IMR-90 (cell line): Measurements from ENCODE around the gene PSMD1. TPM values are rescaled to one million over a fixed set of nuclear protein-coding genes. Genes with fewer than 3 reads are reported as not detected.

ENCODE experiments used
- ATAC-seq: fragments of 200-7000 bp; cut with Tn5 transposase; 2 replicates; pipeline ENCODE4 v1.9.1; 2020; ENCODE audit warnings: low read depth, mild to moderate bottlenecking, moderate library complexity
- BruUV-seq: library from RNA; stranded (reverse); fragments of 400-500 nt; replicated peaks from 2 replicates; lab custom pipeline; 2021; lab: Mats Ljungman, UMichigan
- CTCF ChIA-PET: fragments of 300-600 bp; formaldehyde crosslinking; extraction: SDS; loops from one replicate; lab custom pipeline; 2021; ENCODE audit warnings: antibody characterized with exemption; lab: Yijun Ruan, JAX
- POLR2A ChIA-PET: fragments of 300-600 bp; sonication (Branson Sonifier 250); formaldehyde crosslinking; loops from one replicate; lab custom pipeline; 2022; ENCODE audit warnings: antibody characterized with exemption; ENCODE audit not compliant: unreplicated experiment; lab: Charles Lee
- DNase-seq: peaks from one replicate; pipeline ENCODE4 v3.0.0; 2013
- H2AFZ ChIP-seq: replicated peaks from 2 replicates; pipeline ENCODE3; 2013; ENCODE audit warnings: low read length, mild to moderate bottlenecking; ENCODE audit not compliant: poor library complexity
- H2AK5ac ChIP-seq: 2 replicates; pipeline ENCODE4 v1.6.1; 2013; ENCODE audit warnings: low read depth, low read length, inconsistent platforms
- H2AK9ac ChIP-seq: replicated peaks from 2 replicates; pipeline ENCODE3; 2013; ENCODE audit warnings: mild to moderate bottlenecking, low read depth, low read length, moderate library complexity; ENCODE audit not compliant: poor library complexity
- H2BK120ac ChIP-seq: 2 replicates; pipeline ENCODE4 v1.6.1; 2013; ENCODE audit warnings: low read depth, low read length, inconsistent platforms
- H2BK15ac ChIP-seq: 3 replicates; pipeline ENCODE4 v1.6.1; 2013; ENCODE audit warnings: low read depth, low read length, inconsistent platforms
- H2BK20ac ChIP-seq: 2 replicates; pipeline ENCODE4 v1.6.1; 2013; ENCODE audit warnings: low read depth, mild to moderate bottlenecking, inconsistent platforms, low read length, moderate library complexity
- H2BK5ac ChIP-seq: 2 replicates; pipeline ENCODE4 v1.6.1; 2013; ENCODE audit warnings: mild to moderate bottlenecking, low read depth, low read length, inconsistent platforms; ENCODE audit not compliant: poor library complexity, severe bottlenecking
- H3K14ac ChIP-seq: replicated peaks from 2 replicates; pipeline ENCODE4 v1.6.1; 2013; ENCODE audit warnings: low read depth, low read length, inconsistent platforms
- H3K18ac ChIP-seq: 2 replicates; pipeline ENCODE4 v1.6.1; 2013; ENCODE audit warnings: low read depth, low read length, control low read depth
- H3K23ac ChIP-seq: 2 replicates; pipeline ENCODE4 v1.6.1; 2013; ENCODE audit warnings: low read depth, low read length, inconsistent platforms
- H3K27ac ChIP-seq: 2 replicates; pipeline ENCODE4 v1.5.1; 2013; ENCODE audit warnings: mild to moderate bottlenecking, control low read depth, low read length; ENCODE audit not compliant: insufficient read depth
- H3K27me3 ChIP-seq: 2 replicates; pipeline ENCODE4 v1.6.1; 2013; ENCODE audit warnings: low read length; ENCODE audit not compliant: control insufficient read depth, insufficient read depth
- H3K36me3 ChIP-seq: 2 replicates; pipeline ENCODE4 v1.6.1; 2013; ENCODE audit warnings: low read length, mixed read lengths; ENCODE audit not compliant: control insufficient read depth, insufficient read depth
- H3K4ac ChIP-seq: 2 replicates; pipeline ENCODE4 v1.6.1; 2013; ENCODE audit warnings: low read depth, low read length, inconsistent platforms
- H3K4me1 ChIP-seq: 2 replicates; pipeline ENCODE4 v1.6.1; 2013; ENCODE audit warnings: low read length, mixed read lengths; ENCODE audit not compliant: control insufficient read depth, insufficient read depth
- H3K4me2 ChIP-seq: 2 replicates; pipeline ENCODE4 v1.6.1; 2013; ENCODE audit warnings: low read depth, mild to moderate bottlenecking, control low read depth, low read length, moderate library complexity
- H3K4me3 ChIP-seq: 2 replicates; pipeline ENCODE4 v1.5.1; 2013; ENCODE audit warnings: low read depth, mild to moderate bottlenecking, control low read depth, low read length, moderate library complexity; ENCODE audit not compliant: insufficient read depth
- H3K56ac ChIP-seq: 2 replicates; pipeline ENCODE4 v1.6.1; 2013; ENCODE audit warnings: low read length, inconsistent platforms; ENCODE audit not compliant: insufficient read depth; ENCODE audit errors: extremely low read depth
- H3K79me1 ChIP-seq, 2 experiments: 2 replicates each; pipeline ENCODE4 v1.6.1; 2013; ENCODE audit warnings: low read length in 2 of 2, inconsistent platforms in 1 of 2, low read depth in 1 of 2
- H3K9ac ChIP-seq: 2 replicates; pipeline ENCODE4 v1.6.1; 2013; ENCODE audit warnings: low read depth, low read length, control low read depth
- H3K9me1 ChIP-seq: 2 replicates; pipeline ENCODE4 v1.6.1; 2013; ENCODE audit warnings: low read length, inconsistent platforms; ENCODE audit not compliant: insufficient read depth
- H3K9me3 ChIP-seq: 2 replicates; pipeline ENCODE4 v1.6.1; 2013; ENCODE audit warnings: low read length; ENCODE audit not compliant: control insufficient read depth, insufficient read depth
- H4K20me1 ChIP-seq: 2 replicates; pipeline ENCODE4 v1.6.1; 2013; ENCODE audit warnings: low read length, inconsistent platforms; ENCODE audit not compliant: insufficient read depth
- H4K5ac ChIP-seq: 2 replicates; pipeline ENCODE4 v1.6.1; 2013; ENCODE audit warnings: mild to moderate bottlenecking, low read depth, low read length, control low read depth
- H4K8ac ChIP-seq, 2 experiments: 2 replicates each; pipeline ENCODE4 v1.6.1; 2013; ENCODE audit warnings: low read depth in 2 of 2, low read length in 2 of 2, control low read depth in 1 of 2, inconsistent platforms in 1 of 2
- H4K91ac ChIP-seq: 2 replicates; pipeline ENCODE4 v1.6.1; 2013; ENCODE audit warnings: low read depth, low read length, inconsistent platforms; ENCODE audit not compliant: insufficient read depth
- BHLHE40 ChIP-seq: fragments of 150-350 bp; IDR thresholded peaks from 2 replicates; pipeline ENCODE4 v1.6.1; 2016; ENCODE audit warnings: mild to moderate bottlenecking, low read depth, low read length
- CEBPB ChIP-seq: IDR thresholded peaks from 2 replicates; pipeline ENCODE4 v1.6.1; 2012; ENCODE audit warnings: low read depth, low read length, improper control_type of control experiment
- CHD1 ChIP-seq: IDR thresholded peaks from 2 replicates; pipeline ENCODE4 v1.6.1; 2012; ENCODE audit warnings: low read depth, low read length, improper control_type of control experiment
- FOS ChIP-seq: fragments of 150-350 bp; IDR thresholded peaks from 2 replicates; pipeline ENCODE4 v1.6.1; 2016; ENCODE audit warnings: low read depth, low read length
- MAFK ChIP-seq: IDR thresholded peaks from 2 replicates; pipeline ENCODE4 v1.6.1; 2012; ENCODE audit warnings: low read depth, low read length, improper control_type of control experiment
- MAZ ChIP-seq: IDR thresholded peaks from 2 replicates; pipeline ENCODE4 v1.6.1; 2012; ENCODE audit warnings: low read depth, mild to moderate bottlenecking, low read length, improper control_type of control experiment, moderate library complexity, borderline replicate concordance
- MXI1 ChIP-seq: IDR thresholded peaks from 2 replicates; pipeline ENCODE4 v1.6.1; 2012; ENCODE audit warnings: low read depth, mild to moderate bottlenecking, low read length, moderate library complexity, borderline replicate concordance
- NFE2L2 ChIP-seq: fragments of 150-350 bp; IDR thresholded peaks from 2 replicates; pipeline ENCODE4 v1.6.1; 2016; ENCODE audit warnings: low read depth, mild to moderate bottlenecking, low read length
- POLR2A ChIP-seq: IDR thresholded peaks from 2 replicates; pipeline ENCODE4 v1.6.1; 2012; ENCODE audit warnings: mild to moderate bottlenecking, low read depth, low read length
- RAD21 ChIP-seq: IDR thresholded peaks from 2 replicates; pipeline ENCODE4 v1.6.1; 2012; ENCODE audit warnings: low read length, improper control_type of control experiment
- RCOR1 ChIP-seq: IDR thresholded peaks from 2 replicates; pipeline ENCODE4 v1.6.1; 2012; ENCODE audit warnings: mild to moderate bottlenecking, low read length, improper control_type of control experiment; ENCODE audit not compliant: insufficient replicate concordance
- RFX5 ChIP-seq: IDR thresholded peaks from 2 replicates; pipeline ENCODE4 v1.8.0; 2012; ENCODE audit warnings: low read depth, mild to moderate bottlenecking, low read length, moderate library complexity
- SMC3 ChIP-seq: fragments of 150-350 bp; IDR thresholded peaks from 2 replicates; pipeline ENCODE4 v1.6.1; 2016; ENCODE audit warnings: low read depth, mild to moderate bottlenecking, antibody characterized with exemption, low read length, moderate library complexity
- WGBS, 2 experiments: methylation state at CpG; one replicate each; pipeline versions ENCODE4 v1.1.5 to v1.1.7; 2013; ENCODE audit warnings: missing lambda C conversion rate in 2 of 2; ENCODE audit not compliant: insufficient read length in 1 of 2; ENCODE audit errors: extremely low coverage in 2 of 2; 5-methylcytosine and 5-hydroxymethylcytosine counted together
- dilution Hi-C: fragments of 300-500 bp; cut with HindIII; formaldehyde crosslinking; loops from one replicate; pipeline ENCODE4 v1.14.3; 2018; ENCODE audit warnings: low sequenced_read_pairs; ENCODE audit not compliant: unreplicated experiment
- in situ Hi-C: fragments of 300-500 bp; cut with MboI; formaldehyde crosslinking; loops from 3 replicates; pipeline ENCODE4 v1.14.3; 2019; ENCODE audit warnings: low sequenced_read_pairs, inconsistent platforms, mixed read lengths
- intact Hi-C: fragments of 100-400 bp; cut with micrococcal nuclease; formaldehyde crosslinking; loops from 2 replicates; pipeline ENCODE4 v1.10.0; 2022
- polyA plus RNA-seq, 3 experiments: library from polyadenylated mRNA; depleted of rRNA; stranded (reverse); fragments of >200 nt; gene quantifications; 2 replicates each; pipeline ENCODE4 v1.2.3, GENCODE V29; 2012; ENCODE audit warnings: low replicate concordance in 1 of 3
- total RNA-seq: library from RNA; depleted of rRNA; stranded (reverse); fragments of >200 nt; gene quantifications from 2 replicates; pipeline ENCODE4 v1.2.3, GENCODE V29; 2012
- TF ChIP-seq, protein P1 (sequence below): fragments of 150-350 bp; IDR thresholded peaks from 2 replicates; pipeline ENCODE4 v1.6.1; 2017; ENCODE audit warnings: mild to moderate bottlenecking, antibody characterized with exemption, low read length, low read depth
- TF ChIP-seq, protein P2 (sequence below): fragments of 150-350 bp; IDR thresholded peaks from 2 replicates; pipeline ENCODE4 v1.6.1; 2016; ENCODE audit warnings: low read depth, mild to moderate bottlenecking, low read length, moderate library complexity, borderline replicate concordance
- TF ChIP-seq, protein P3 (sequence below): conservative IDR thresholded peaks from 2 replicates; pipeline ENCODE4 v1.5.1; 2012; ENCODE audit warnings: mild to moderate bottlenecking, low read depth, low read length, improper control_type of control experiment

Gene PSMD1
- total and polyA plus RNA-seq, 2 of the 4 experiments (the other 2 are of a cell fraction), result 89.8 to 181 TPM

DNA sequence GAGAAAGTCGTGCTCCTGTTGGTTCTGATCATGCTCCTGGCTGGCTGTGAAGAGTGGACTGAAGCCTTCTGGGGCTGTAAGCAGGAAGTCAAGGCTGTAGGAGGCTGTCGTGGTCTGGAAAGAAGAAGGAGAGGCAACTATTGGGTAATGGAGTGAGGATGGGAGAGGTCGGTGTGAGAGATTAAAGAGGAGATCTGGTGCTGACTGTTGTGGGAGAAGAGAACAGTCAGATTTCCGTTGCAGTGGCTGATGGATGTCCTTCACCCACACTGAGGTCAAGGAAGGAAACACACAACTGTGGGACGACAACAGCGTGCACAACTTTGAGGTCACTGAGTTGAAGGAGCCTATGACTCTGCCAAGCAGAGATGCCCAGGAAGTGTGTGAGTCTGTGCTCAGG, 2.8 kb upstream of the PSMD1 start:
- H3K14ac ChIP-seq, result no peak overlapping the region
- peak overlapping the region; percentile 70 for H2AFZ ChIP-seq
- H4K20me1 ChIP-seq, result peaks cover 12% of the 10 kb centered on the region; the same call in 1 of the 2 replicates
- intact Hi-C loops, result loop anchor here (1.0 kb wide), 2 partner anchors 152 to 230 kb away; no protein-coding TSS in a partner anchor
- WGBS, 2 experiments, result 100% methylated on average over 1 of the region's 6 CpGs; no CpG with 5 or more reads in 1 of the 2 experiments
- H3K36me3 ChIP-seq, result no peaks in the 10 kb centered on the region
- peaks cover 15% of the 10 kb centered on the region for H3K27me3 ChIP-seq
- no peak overlapping the region for H3K27ac ChIP-seq
- H3K4me3 ChIP-seq, result no peak overlapping the region
- no peak overlapping the region for H4K5ac ChIP-seq
- H2AK9ac ChIP-seq, result no peak overlapping the region
- H3K4me2 ChIP-seq, result no peak overlapping the region
- no peak overlapping the region for H3K4ac ChIP-seq
- no peak overlapping the region for H2BK20ac ChIP-seq
- H3K56ac ChIP-seq, result no peak overlapping the region
- in situ Hi-C loops, result no loop called here
- ChIA-PET CTCF (no interaction called here), POLR2A (no interaction called here)
- no peak overlapping the region for H3K23ac ChIP-seq
- H2AK5ac ChIP-seq, result no peak overlapping the region
- BruUV-seq, result no TSS peak
- H2BK15ac ChIP-seq, result no peak overlapping the region
- ATAC-seq, result no peak
- DNase-seq, result no peak
- H3K79me1 ChIP-seq, result peaks cover 4 to 5% of the 10 kb centered on the region in 2 experiments; a peak in 2 of 4 replicates
- TF ChIP-seq MAFK, result no peak
- TF ChIP-seq BHLHE40, result no peak
- no peak for TF ChIP-seq MXI1
- no peak for TF ChIP-seq POLR2A
- no peak for TF ChIP-seq RFX5
- TF ChIP-seq NFE2L2, result no peak
- TF ChIP-seq, protein P1, sequence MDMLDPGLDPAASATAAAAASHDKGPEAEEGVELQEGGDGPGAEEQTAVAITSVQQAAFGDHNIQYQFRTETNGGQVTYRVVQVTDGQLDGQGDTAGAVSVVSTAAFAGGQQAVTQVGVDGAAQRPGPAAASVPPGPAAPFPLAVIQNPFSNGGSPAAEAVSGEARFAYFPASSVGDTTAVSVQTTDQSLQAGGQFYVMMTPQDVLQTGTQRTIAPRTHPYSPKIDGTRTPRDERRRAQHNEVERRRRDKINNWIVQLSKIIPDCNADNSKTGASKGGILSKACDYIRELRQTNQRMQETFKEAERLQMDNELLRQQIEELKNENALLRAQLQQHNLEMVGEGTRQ, result no peak
- TF ChIP-seq FOS, result no peak
- no peak for TF ChIP-seq CEBPB
- TF ChIP-seq SMC3, result no peak
- no peak for TF ChIP-seq MAZ
- TF ChIP-seq, protein P2, sequence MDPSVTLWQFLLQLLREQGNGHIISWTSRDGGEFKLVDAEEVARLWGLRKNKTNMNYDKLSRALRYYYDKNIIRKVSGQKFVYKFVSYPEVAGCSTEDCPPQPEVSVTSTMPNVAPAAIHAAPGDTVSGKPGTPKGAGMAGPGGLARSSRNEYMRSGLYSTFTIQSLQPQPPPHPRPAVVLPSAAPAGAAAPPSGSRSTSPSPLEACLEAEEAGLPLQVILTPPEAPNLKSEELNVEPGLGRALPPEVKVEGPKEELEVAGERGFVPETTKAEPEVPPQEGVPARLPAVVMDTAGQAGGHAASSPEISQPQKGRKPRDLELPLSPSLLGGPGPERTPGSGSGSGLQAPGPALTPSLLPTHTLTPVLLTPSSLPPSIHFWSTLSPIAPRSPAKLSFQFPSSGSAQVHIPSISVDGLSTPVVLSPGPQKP, result no peak
- TF ChIP-seq, protein P3, sequence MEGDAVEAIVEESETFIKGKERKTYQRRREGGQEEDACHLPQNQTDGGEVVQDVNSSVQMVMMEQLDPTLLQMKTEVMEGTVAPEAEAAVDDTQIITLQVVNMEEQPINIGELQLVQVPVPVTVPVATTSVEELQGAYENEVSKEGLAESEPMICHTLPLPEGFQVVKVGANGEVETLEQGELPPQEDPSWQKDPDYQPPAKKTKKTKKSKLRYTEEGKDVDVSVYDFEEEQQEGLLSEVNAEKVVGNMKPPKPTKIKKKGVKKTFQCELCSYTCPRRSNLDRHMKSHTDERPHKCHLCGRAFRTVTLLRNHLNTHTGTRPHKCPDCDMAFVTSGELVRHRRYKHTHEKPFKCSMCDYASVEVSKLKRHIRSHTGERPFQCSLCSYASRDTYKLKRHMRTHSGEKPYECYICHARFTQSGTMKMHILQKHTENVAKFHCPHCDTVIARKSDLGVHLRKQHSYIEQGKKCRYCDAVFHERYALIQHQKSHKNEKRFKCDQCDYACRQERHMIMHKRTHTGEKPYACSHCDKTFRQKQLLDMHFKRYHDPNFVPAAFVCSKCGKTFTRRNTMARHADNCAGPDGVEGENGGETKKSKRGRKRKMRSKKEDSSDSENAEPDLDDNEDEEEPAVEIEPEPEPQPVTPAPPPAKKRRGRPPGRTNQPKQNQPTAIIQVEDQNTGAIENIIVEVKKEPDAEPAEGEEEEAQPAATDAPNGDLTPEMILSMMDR, result no peak
- no peak for TF ChIP-seq RAD21
- no peak for TF ChIP-seq RCOR1
- no peak for TF ChIP-seq CHD1
- no peak overlapping the region for H2BK120ac ChIP-seq
- dilution Hi-C loops, result no loop called here
- H3K18ac ChIP-seq, result no peak overlapping the region
- no peak overlapping the region; a peak in 1 of 4 replicates for H4K8ac ChIP-seq
- no peak overlapping the region for H4K91ac ChIP-seq
- 0 out of 2 replicates have a peak, but pooled peaks cover 2% of the 10 kb centered on the region for H3K4me1 ChIP-seq
- no peaks in the 10 kb centered on the region for H3K9me3 ChIP-seq
- H2BK5ac ChIP-seq, result no peak overlapping the region
- H3K9me1 ChIP-seq, result peaks cover 8% of the 10 kb centered on the region; the same call in 1 of the 2 replicates
- H3K9ac ChIP-seq, result no peak overlapping the region
